Activated T-cell treated with anti-CD3 and anti-CD28 coated beads, Interleukin-2, amount 50 U/mL, for 4 hours (primary cell): ENCODE results near the gene EDIL3. TPM values are rescaled to one million over a fixed set of nuclear protein-coding genes. Genes with fewer than 3 reads are reported as not detected.

Experiments used
- ATAC-seq, 2 donors: fragments of 200-7000 bp; cut with Tn5 transposase; one replicate each; pipeline ENCODE4 v1.10.0; 2021
- DNase-seq: peaks from one replicate; pipeline ENCODE4 v3.0.0-alpha.2; 2020
- H3K27me3 Mint-ChIP-seq: one replicate; pipeline ENCODE4 v1.8.0; 2021; ENCODE audit warnings: low read depth, mixed read lengths
- H3K36me3 Mint-ChIP-seq: one replicate; pipeline ENCODE4 v1.8.0; 2022; ENCODE audit warnings: mixed read lengths; ENCODE audit not compliant: insufficient read depth
- H3K4me1 Mint-ChIP-seq: one replicate; pipeline ENCODE4 v1.8.0; 2021; ENCODE audit warnings: low read depth, mixed read lengths
- H3K4me3 Mint-ChIP-seq: one replicate; pipeline ENCODE4 v1.8.0; 2021; ENCODE audit warnings: mild to moderate bottlenecking, moderate library complexity, mixed read lengths
- H3K9me3 Mint-ChIP-seq: one replicate; pipeline ENCODE4 v1.8.0; 2021; ENCODE audit warnings: mixed read lengths
- total RNA-seq, 3 donors: library from RNA; stranded (reverse); gene quantifications; one replicate each; pipeline ENCODE4 v1.2.1, GENCODE V29; 2021

EDIL3 gene
- total RNA-seq, 3 donors from 2014 or later = 0.15 to 0.27 TPM; not detected in 1

- Mint-ChIP-seq H3K27me3 (no peaks in the 10 kb centered on the region), H3K9me3 (peaks cover 7% of the 10 kb centered on the region), H3K4me3 (no peak overlapping the region), H3K4me1 (no peaks in the 10 kb centered on the region), H3K36me3 (no peaks in the 10 kb centered on the region)
- ATAC-seq = no peak
- no peak for DNase-seq
Measured at GRCh38 chr5:84113246-84114105, 271.2 kb downstream of the EDIL3 start.

- H3K9me3 Mint-ChIP-seq = peaks cover 8% of the 10 kb centered on the region
- H3K4me3 Mint-ChIP-seq = no peak overlapping the region
- H3K27me3 Mint-ChIP-seq = no peaks in the 10 kb centered on the region
- H3K4me1 Mint-ChIP-seq = no peaks in the 10 kb centered on the region
- DNase-seq (no peak), ATAC-seq (no peak)
- no peaks in the 10 kb centered on the region for H3K36me3 Mint-ChIP-seq
Measured at GRCh38 chr5:84092738-84093137, 291.9 kb downstream of the EDIL3 start.

- Mint-ChIP-seq H3K4me1 (no peaks in the 10 kb centered on the region), H3K36me3 (no peaks in the 10 kb centered on the region), H3K9me3 (peaks cover 4% of the 10 kb centered on the region), H3K27me3 (no peaks in the 10 kb centered on the region), H3K4me3 (no peak overlapping the region)
- ATAC-seq = no peak
- no peak for DNase-seq
Measured at GRCh38 chr5:84091127-84091799, 293.4 kb downstream of the EDIL3 start.

- no peaks in the 10 kb centered on the region for H3K4me1 Mint-ChIP-seq
- peaks cover 4% of the 10 kb centered on the region for H3K9me3 Mint-ChIP-seq
- H3K36me3 Mint-ChIP-seq = no peaks in the 10 kb centered on the region
- no peak overlapping the region for H3K4me3 Mint-ChIP-seq
- H3K27me3 Mint-ChIP-seq = no peaks in the 10 kb centered on the region
- DNase-seq (no peak), ATAC-seq (no peak)
Measured at GRCh38 chr5:84088996-84089395, 295.7 kb downstream of the EDIL3 start.

GRCh38 chr5:84086511-84086910 lies 298.2 kb downstream of the EDIL3 start:
- H3K4me3 Mint-ChIP-seq = no peak overlapping the region
- no peaks in the 10 kb centered on the region for H3K27me3 Mint-ChIP-seq
- H3K9me3 Mint-ChIP-seq = no peaks in the 10 kb centered on the region
- DNase-seq = no peak
- no peak for ATAC-seq
- no peaks in the 10 kb centered on the region for H3K4me1 Mint-ChIP-seq
- H3K36me3 Mint-ChIP-seq = no peaks in the 10 kb centered on the region

- Mint-ChIP-seq H3K27me3 (no peaks in the 10 kb centered on the region), H3K36me3 (no peaks in the 10 kb centered on the region), H3K4me1 (no peaks in the 10 kb centered on the region), H3K4me3 (no peak overlapping the region), H3K9me3 (no peaks in the 10 kb centered on the region)
- DNase-seq = no peak
- no peak for ATAC-seq
Measured at GRCh38 chr5:84085387-84086041, 299.2 kb downstream of the EDIL3 start.

- DNase-seq (no peak), ATAC-seq (no peak)
- H3K4me1 Mint-ChIP-seq = no peaks in the 10 kb centered on the region
- no peaks in the 10 kb centered on the region for H3K27me3 Mint-ChIP-seq
- no peaks in the 10 kb centered on the region for H3K36me3 Mint-ChIP-seq
- no peak overlapping the region for H3K4me3 Mint-ChIP-seq
- peaks cover 7% of the 10 kb centered on the region for H3K9me3 Mint-ChIP-seq
Measured at GRCh38 chr5:84080908-84081307, 303.8 kb downstream of the EDIL3 start.

GRCh38 chr5:84072339-84072738 lies 312.3 kb downstream of the EDIL3 start:
- no peak for ATAC-seq
- no peak for DNase-seq
- H3K36me3 Mint-ChIP-seq = no peaks in the 10 kb centered on the region
- no peaks in the 10 kb centered on the region for H3K4me1 Mint-ChIP-seq
- H3K4me3 Mint-ChIP-seq = no peak overlapping the region
- peaks cover 7% of the 10 kb centered on the region for H3K9me3 Mint-ChIP-seq
- H3K27me3 Mint-ChIP-seq = no peaks in the 10 kb centered on the region

- Mint-ChIP-seq H3K4me1 (no peaks in the 10 kb centered on the region), H3K9me3 (peaks cover 7% of the 10 kb centered on the region), H3K27me3 (no peaks in the 10 kb centered on the region), H3K36me3 (no peaks in the 10 kb centered on the region), H3K4me3 (no peak overlapping the region)
- no peak for DNase-seq
- no peak for ATAC-seq
Measured at GRCh38 chr5:84069608-84070179, 315.0 kb downstream of the EDIL3 start.

- DNase-seq (no peak), ATAC-seq (no peak)
- H3K27me3 Mint-ChIP-seq = no peaks in the 10 kb centered on the region
- H3K4me3 Mint-ChIP-seq = no peak overlapping the region
- no peaks in the 10 kb centered on the region for H3K4me1 Mint-ChIP-seq
- no peaks in the 10 kb centered on the region for H3K9me3 Mint-ChIP-seq
- no peaks in the 10 kb centered on the region for H3K36me3 Mint-ChIP-seq
Measured at GRCh38 chr5:84063041-84063440, 321.6 kb downstream of the EDIL3 start.

- no peak for ATAC-seq
- Mint-ChIP-seq H3K4me1 (no peaks in the 10 kb centered on the region), H3K9me3 (no peaks in the 10 kb centered on the region), H3K36me3 (no peaks in the 10 kb centered on the region), H3K27me3 (no peaks in the 10 kb centered on the region), H3K4me3 (no peak overlapping the region)
- DNase-seq = no peak
Measured at GRCh38 chr5:84059672-84060071, 325.0 kb downstream of the EDIL3 start.

GRCh38 chr5:84058561-84058960 lies 326.1 kb downstream of the EDIL3 start:
- no peak overlapping the region for H3K4me3 Mint-ChIP-seq
- no peak for DNase-seq
- no peaks in the 10 kb centered on the region for H3K27me3 Mint-ChIP-seq
- no peaks in the 10 kb centered on the region for H3K4me1 Mint-ChIP-seq
- ATAC-seq = no peak
- H3K36me3 Mint-ChIP-seq = no peaks in the 10 kb centered on the region
- no peaks in the 10 kb centered on the region for H3K9me3 Mint-ChIP-seq

GRCh38 chr5:84057211-84057610 lies 327.5 kb downstream of the EDIL3 start:
- Mint-ChIP-seq H3K4me3 (no peak overlapping the region), H3K4me1 (no peaks in the 10 kb centered on the region), H3K36me3 (no peaks in the 10 kb centered on the region), H3K27me3 (no peaks in the 10 kb centered on the region), H3K9me3 (peaks cover 5% of the 10 kb centered on the region)
- DNase-seq (no peak), ATAC-seq (no peak)

GRCh38 chr5:84045964-84046363 lies 338.7 kb downstream of the EDIL3 start:
- DNase-seq (no peak), ATAC-seq (no peak)
- H3K27me3 Mint-ChIP-seq = no peaks in the 10 kb centered on the region
- H3K4me3 Mint-ChIP-seq = no peak overlapping the region
- no peaks in the 10 kb centered on the region for H3K36me3 Mint-ChIP-seq
- H3K9me3 Mint-ChIP-seq = no peaks in the 10 kb centered on the region
- H3K4me1 Mint-ChIP-seq = no peaks in the 10 kb centered on the region
